Measurements from ENCODE around the gene FSTL5. TPM values are rescaled to one million over a fixed set of nuclear protein-coding genes. Genes with fewer than 3 reads are reported as not detected.

Gene FSTL5
- total RNA-seq, 2 donors from 2014 or later = not detected

- Mint-ChIP-seq H3K4me3 (no peak overlapping the region), H3K27ac (no peak overlapping the region), H3K4me1 (no peaks in the 10 kb centered on the region), H3K36me3 (ENCODE audit: low read depth) (no peaks in the 10 kb centered on the region), H3K27me3 (no peaks in the 10 kb centered on the region)
- ATAC-seq = no peak
- no peak for DNase-seq
- H3K9me3 ChIP-seq (ENCODE audit: control insufficient read depth, low read length, poor library complexity, severe bottlenecking) = no peaks in the 10 kb centered on the region
Measured at GRCh38 chr4:161583549-161583948, 580.3 kb downstream of the FSTL5 start.

GRCh38 chr4:161581262-161582230 is 582.3 kb downstream of the FSTL5 start:
- Mint-ChIP-seq H3K4me1 (no peaks in the 10 kb centered on the region), H3K36me3 (ENCODE audit: low read depth) (no peaks in the 10 kb centered on the region), H3K4me3 (no peak overlapping the region), H3K27me3 (no peaks in the 10 kb centered on the region), H3K27ac (no peak overlapping the region)
- H3K9me3 ChIP-seq (ENCODE audit: control insufficient read depth, low read length, poor library complexity, severe bottlenecking) = no peaks in the 10 kb centered on the region
- DNase-seq (no peak), ATAC-seq (no peak)

- ATAC-seq = no peak
- no peak for DNase-seq
- no peak overlapping the region for H3K27ac Mint-ChIP-seq
- H3K4me3 Mint-ChIP-seq = no peak overlapping the region
- no peaks in the 10 kb centered on the region for H3K4me1 Mint-ChIP-seq
- no peaks in the 10 kb centered on the region for H3K27me3 Mint-ChIP-seq
- no peaks in the 10 kb centered on the region for H3K9me3 ChIP-seq (ENCODE audit: control insufficient read depth, low read length, poor library complexity, severe bottlenecking)
- no peaks in the 10 kb centered on the region for H3K36me3 Mint-ChIP-seq (ENCODE audit: low read depth)
Measured at GRCh38 chr4:161577579-161578301, 586.1 kb downstream of the FSTL5 start.

GRCh38 chr4:161573836-161574235 is 590.0 kb downstream of the FSTL5 start:
- Mint-ChIP-seq H3K27ac (no peak overlapping the region), H3K4me1 (no peaks in the 10 kb centered on the region), H3K36me3 (ENCODE audit: low read depth) (no peaks in the 10 kb centered on the region), H3K27me3 (no peaks in the 10 kb centered on the region), H3K4me3 (no peak overlapping the region)
- DNase-seq (no peak), ATAC-seq (no peak)
- no peaks in the 10 kb centered on the region for H3K9me3 ChIP-seq (ENCODE audit: control insufficient read depth, low read length, poor library complexity, severe bottlenecking)

- Mint-ChIP-seq H3K4me3 (no peak overlapping the region), H3K36me3 (ENCODE audit: low read depth) (no peaks in the 10 kb centered on the region), H3K27ac (no peak overlapping the region), H3K4me1 (no peaks in the 10 kb centered on the region), H3K27me3 (no peaks in the 10 kb centered on the region)
- no peak for DNase-seq
- no peaks in the 10 kb centered on the region for H3K9me3 ChIP-seq (ENCODE audit: control insufficient read depth, low read length, poor library complexity, severe bottlenecking)
- no peak for ATAC-seq
Measured at GRCh38 chr4:161564230-161564834, 599.5 kb downstream of the FSTL5 start.

GRCh38 chr4:161555689-161556660 is 607.8 kb downstream of the FSTL5 start:
- ATAC-seq (no peak), DNase-seq (no peak)
- Mint-ChIP-seq H3K27me3 (no peaks in the 10 kb centered on the region), H3K4me1 (no peaks in the 10 kb centered on the region), H3K36me3 (ENCODE audit: low read depth) (no peaks in the 10 kb centered on the region), H3K27ac (no peak overlapping the region), H3K4me3 (no peak overlapping the region)
- H3K9me3 ChIP-seq (ENCODE audit: control insufficient read depth, low read length, poor library complexity, severe bottlenecking) = no peaks in the 10 kb centered on the region

- Mint-ChIP-seq H3K27ac (no peak overlapping the region), H3K27me3 (no peaks in the 10 kb centered on the region), H3K4me3 (no peak overlapping the region), H3K4me1 (no peaks in the 10 kb centered on the region), H3K36me3 (ENCODE audit: low read depth) (no peaks in the 10 kb centered on the region)
- ATAC-seq (no peak), DNase-seq (no peak)
- H3K9me3 ChIP-seq (ENCODE audit: control insufficient read depth, low read length, poor library complexity, severe bottlenecking) = no peaks in the 10 kb centered on the region
Measured at GRCh38 chr4:161554372-161554990, 609.3 kb downstream of the FSTL5 start.

- Mint-ChIP-seq H3K27me3 (no peaks in the 10 kb centered on the region), H3K4me1 (no peaks in the 10 kb centered on the region), H3K36me3 (ENCODE audit: low read depth) (no peaks in the 10 kb centered on the region), H3K4me3 (no peak overlapping the region), H3K27ac (no peak overlapping the region)
- no peak for DNase-seq
- ATAC-seq = no peak
- H3K9me3 ChIP-seq (ENCODE audit: control insufficient read depth, low read length, poor library complexity, severe bottlenecking) = no peaks in the 10 kb centered on the region
Measured at GRCh38 chr4:161546902-161547301, 616.9 kb downstream of the FSTL5 start.

- H3K36me3 Mint-ChIP-seq (ENCODE audit: low read depth) = no peaks in the 10 kb centered on the region
- H3K4me3 Mint-ChIP-seq = no peak overlapping the region
- H3K4me1 Mint-ChIP-seq = no peaks in the 10 kb centered on the region
- ATAC-seq = no peak
- H3K27me3 Mint-ChIP-seq = no peaks in the 10 kb centered on the region
- no peaks in the 10 kb centered on the region for H3K9me3 ChIP-seq (ENCODE audit: control insufficient read depth, low read length, poor library complexity, severe bottlenecking)
- no peak for DNase-seq
- no peak overlapping the region for H3K27ac Mint-ChIP-seq
Measured at GRCh38 chr4:161540265-161540664, 623.5 kb downstream of the FSTL5 start.

- no peak for DNase-seq
- no peaks in the 10 kb centered on the region for H3K9me3 ChIP-seq (ENCODE audit: control insufficient read depth, low read length, poor library complexity, severe bottlenecking)
- Mint-ChIP-seq H3K27ac (no peak overlapping the region), H3K4me1 (no peaks in the 10 kb centered on the region), H3K36me3 (ENCODE audit: low read depth) (no peaks in the 10 kb centered on the region), H3K27me3 (no peaks in the 10 kb centered on the region), H3K4me3 (no peak overlapping the region)
- no peak for ATAC-seq
Measured at GRCh38 chr4:161538941-161539340, 624.9 kb downstream of the FSTL5 start.

GRCh38 chr4:161530710-161531109 is 633.1 kb downstream of the FSTL5 start:
- no peaks in the 10 kb centered on the region for H3K4me1 Mint-ChIP-seq
- DNase-seq (no peak), ATAC-seq (no peak)
- no peak overlapping the region for H3K27ac Mint-ChIP-seq
- no peaks in the 10 kb centered on the region for H3K27me3 Mint-ChIP-seq
- no peak overlapping the region for H3K4me3 Mint-ChIP-seq
- H3K9me3 ChIP-seq (ENCODE audit: control insufficient read depth, low read length, poor library complexity, severe bottlenecking) = no peaks in the 10 kb centered on the region
- no peaks in the 10 kb centered on the region for H3K36me3 Mint-ChIP-seq (ENCODE audit: low read depth)

- Mint-ChIP-seq H3K4me3 (no peak overlapping the region), H3K27ac (no peak overlapping the region), H3K27me3 (no peaks in the 10 kb centered on the region), H3K36me3 (ENCODE audit: low read depth) (no peaks in the 10 kb centered on the region), H3K4me1 (no peaks in the 10 kb centered on the region)
- no peak for ATAC-seq
- no peak for DNase-seq
- H3K9me3 ChIP-seq (ENCODE audit: control insufficient read depth, low read length, poor library complexity, severe bottlenecking) = no peaks in the 10 kb centered on the region
Measured at GRCh38 chr4:161525121-161525520, 638.7 kb downstream of the FSTL5 start.

Measured in T-helper 17 cell (primary cell).